Esophagus mucosa (tissue), 1 donor: Measurements from ENCODE around the gene KRT81. TPM values are rescaled to one million over a fixed set of nuclear protein-coding genes. Genes with fewer than 3 reads are reported as not detected.

Experiments
- ATAC-seq: fragments of 200-7000 bp; cut with Tn5 transposase; one replicate; pipeline ENCODE4 v1.9.1; 2020
- total RNA-seq: library from RNA; stranded (reverse); gene quantifications from one replicate; pipeline ENCODE4 v1.2.4, GENCODE V29; 2023
- donor health status: DM: yes; HTN: yes; CAD: no.

Gene KRT81
- total RNA-seq, 1 donor from 2014 or later: not detected

DNA sequence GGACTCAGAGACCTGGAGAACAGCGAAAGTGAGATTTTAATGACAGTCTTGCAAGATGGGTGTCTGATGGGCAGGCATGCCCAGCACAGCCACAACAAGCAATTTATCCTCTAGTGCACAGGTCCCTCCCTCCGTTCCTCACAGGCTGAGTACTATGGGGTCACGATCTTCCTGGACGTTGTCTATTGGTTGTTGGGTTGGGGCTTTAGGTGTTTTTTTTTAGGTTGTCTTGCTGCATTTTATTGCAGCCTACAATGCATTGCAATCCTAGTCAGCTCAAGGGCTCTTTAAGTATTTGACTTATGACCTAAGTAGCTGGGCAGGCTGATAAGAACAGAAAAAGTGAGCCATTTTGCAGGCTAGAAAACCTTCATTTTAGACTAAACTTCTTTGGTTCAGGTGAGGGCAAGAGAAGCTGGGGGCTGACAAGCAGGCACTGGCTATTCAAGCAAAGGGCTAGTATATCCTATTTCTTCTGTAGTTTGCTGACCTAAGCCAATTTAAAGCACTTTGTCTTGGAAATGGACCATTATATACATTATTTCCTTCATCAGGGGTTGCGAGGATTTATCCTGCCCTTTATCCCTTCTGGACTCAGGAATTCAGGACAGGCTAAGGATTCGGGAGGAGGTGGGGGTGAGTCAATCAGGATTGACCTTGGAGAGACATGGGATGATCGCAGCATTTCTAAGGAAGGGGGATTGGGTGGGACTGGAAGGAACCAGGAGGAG is 52.3 kb downstream of the KRT81 start:
- no peak for ATAC-seq

DNA sequence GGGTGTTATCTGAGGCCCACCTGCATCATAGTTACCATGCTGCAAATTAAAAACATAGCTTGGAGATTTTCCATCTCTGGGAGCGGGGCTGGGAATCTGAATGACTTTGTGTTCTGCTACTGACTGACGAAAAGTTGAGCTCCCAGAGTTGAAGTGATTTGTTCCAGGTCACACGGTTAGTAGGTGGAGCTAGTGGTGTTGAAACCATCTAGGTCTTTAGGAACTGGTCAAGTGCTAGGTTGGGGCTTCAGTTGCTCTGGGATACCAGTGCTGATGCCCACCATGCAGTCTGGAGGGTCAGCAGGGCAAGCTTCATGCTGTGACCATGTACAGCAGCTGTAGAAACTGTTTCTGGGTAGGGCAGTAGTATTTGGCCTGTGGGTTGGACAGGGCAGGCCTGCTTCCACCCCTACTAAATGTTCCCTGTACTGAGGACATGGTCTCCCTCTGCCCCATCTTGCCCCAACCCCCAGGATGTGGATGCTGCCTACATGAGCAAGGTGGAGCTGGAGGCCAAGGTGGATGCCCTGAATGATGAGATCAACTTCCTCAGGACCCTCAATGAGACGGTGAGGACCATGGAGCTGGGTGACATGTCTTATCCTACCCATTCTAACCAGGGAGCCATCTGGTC is 53.0 kb downstream of the KRT81 start:
- no peak for ATAC-seq

DNA sequence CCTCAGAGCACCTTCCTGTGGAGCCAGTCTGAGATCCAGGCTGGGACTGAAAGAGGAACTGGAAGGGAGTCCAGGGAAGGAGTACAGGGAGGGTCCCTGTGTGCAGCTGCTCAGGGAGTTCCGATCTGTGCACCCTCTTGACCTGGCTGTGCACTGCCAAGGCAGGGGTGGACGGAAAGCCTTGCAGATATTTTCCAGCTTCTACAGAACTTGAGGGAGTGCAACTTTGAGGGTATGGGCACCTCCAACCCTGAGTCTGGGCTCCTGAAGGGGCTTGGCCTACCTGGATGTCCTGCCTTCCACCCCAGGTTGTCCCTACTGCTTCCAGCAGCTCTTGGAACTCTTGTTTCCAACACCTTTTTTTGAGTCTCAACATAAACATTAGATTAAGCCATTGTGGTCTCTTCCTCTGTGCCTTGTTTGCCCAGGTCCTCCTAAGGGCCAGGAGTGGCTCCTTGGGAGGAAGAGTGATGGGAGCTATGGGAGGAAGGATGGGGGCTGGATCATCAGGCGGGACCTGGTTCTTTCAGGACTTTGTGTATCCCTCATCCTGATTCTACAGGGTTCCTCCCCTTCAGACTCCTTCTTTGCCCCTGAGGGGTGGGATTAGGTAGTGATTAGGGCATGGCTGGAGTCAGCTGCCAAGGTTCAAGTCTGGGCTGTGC is 54.8 kb downstream of the KRT81 start:
- no peak for ATAC-seq

Other genes starting within 250 kb of the KRT81 start
- gene NR4A1, start 240.1 kb downstream of the KRT81 start, total RNA-seq: 2.0 TPM
- gene ATG101, start 221.6 kb downstream of the KRT81 start, total RNA-seq: 35.2 TPM
- gene SMIM41, start 211.8 kb downstream of the KRT81 start, total RNA-seq: not detected
- gene KRT80, start 99.5 kb downstream of the KRT81 start, total RNA-seq: 17.9 TPM
- gene KRT7, start 58.3 kb downstream of the KRT81 start, total RNA-seq: 113 TPM
- gene KRT86, start 16.9 kb downstream of the KRT81 start, total RNA-seq: not detected
- gene KRT83, start 29.9 kb upstream of the KRT81 start, total RNA-seq: not detected
- not detected for gene KRT85, start 75.9 kb upstream of the KRT81 start, total RNA-seq
- not detected for gene KRT84, start 94.1 kb upstream of the KRT81 start, total RNA-seq
- not detected for gene KRT82, start 114.8 kb upstream of the KRT81 start, total RNA-seq
- gene KRT75, start 142.8 kb upstream of the KRT81 start, total RNA-seq: 0.84 TPM
- 2,496 TPM for gene KRT6B, start 160.6 kb upstream of the KRT81 start, total RNA-seq
- 2,886 TPM for gene KRT6C, start 182.3 kb upstream of the KRT81 start, total RNA-seq
- 18,870 TPM for gene KRT6A, start 201.7 kb upstream of the KRT81 start, total RNA-seq
- gene KRT5, start 228.9 kb upstream of the KRT81 start, total RNA-seq: 11,855 TPM